ENCODE measurements around the gene RGPD3.
"Not testable (repeated sequence)": the region's sequence is repeated elsewhere in the genome, so short reads cannot be mapped to it uniquely, and the experiment has no call there.

- TF ChIP-seq CTCF (tag by site-specific recombination; IDR thresholded peaks at IDR 0.05); ATF2 (tag by site-specific recombination; IDR thresholded peaks at IDR 0.05; ENCODE audit: low read depth); ZNF660 (tag by site-specific recombination; IDR thresholded peaks at IDR 0.05); ZNF677 (tag by site-specific recombination; IDR thresholded peaks at IDR 0.05); ZNF266 (tag by site-specific recombination; IDR thresholded peaks at IDR 0.05; ENCODE audit: low read depth): not testable (repeated sequence)
Measured at GRCh38 chr2:106514827-106515226, 46.6 kb upstream of the RGPD3 start.

Measured in HEK293 (cell line).